Measurements from ENCODE around the gene VIPAS39. TPM values are rescaled to one million over a fixed set of nuclear protein-coding genes. Genes with fewer than 3 reads are reported as not detected.

The VIPAS39 gene
- 37.0 TPM for polyA plus RNA-seq (2013, experiment 1 of 4)
- 33.8 TPM for polyA plus RNA-seq (2013, experiment 2 of 4)
- 31.5 TPM for polyA plus RNA-seq (2013, experiment 3 of 4)
- polyA plus RNA-seq (2013, experiment 4 of 4): 33.6 TPM

DNA sequence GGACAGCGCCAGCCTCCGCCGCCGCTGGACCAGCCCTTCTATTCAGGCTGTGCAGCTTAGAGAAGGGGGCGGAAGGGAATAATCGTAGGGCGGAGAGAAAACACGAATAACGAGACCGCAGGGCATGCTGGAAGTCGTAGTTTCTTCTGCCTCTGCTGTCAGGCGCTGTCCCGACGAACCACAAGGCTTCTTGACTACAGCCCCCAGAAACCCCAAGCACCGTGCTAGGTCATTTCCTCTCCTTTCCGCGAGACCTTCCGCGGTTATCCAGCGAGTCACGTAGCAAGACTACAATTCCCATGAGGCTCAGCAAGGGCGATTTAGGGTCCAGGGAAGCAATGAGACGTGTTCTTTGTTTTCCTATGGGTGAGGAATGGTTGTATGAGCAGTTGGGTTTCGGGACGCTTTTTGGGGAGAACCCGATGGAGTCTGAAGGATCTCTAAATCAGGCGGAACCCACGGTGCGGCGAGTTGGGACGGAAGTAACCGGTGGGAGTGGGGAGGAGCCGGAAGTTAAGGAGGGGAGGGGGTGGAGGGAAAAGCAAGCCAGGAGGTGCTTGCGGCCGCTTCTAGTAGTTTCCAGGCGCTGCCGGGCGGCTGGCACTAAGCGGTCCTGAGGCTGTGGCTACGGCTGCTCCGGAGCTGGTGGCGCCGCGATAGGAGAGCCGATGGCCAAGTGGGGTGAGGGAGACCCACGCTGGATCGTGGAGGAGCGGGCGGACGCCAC, at the start of gene VIPAS39, which contains the start of gene AHSA1:
VIPAS39 (minus strand) TSS at position 80 of the 727 bp plus-strand sequence. CDS start 3,499 bp downstream, outside the sequence.
AHSA1 (plus strand) TSS at position 572 of the 727 bp plus-strand sequence; CDS start at position 669, 97 bp downstream.
- H3K27ac ChIP-seq (ENCODE audit: insufficient read depth, low read depth, low read length, poor library complexity, severe bottlenecking): peak within 1 kb of the TSS; percentile 79
- WGBS, 2 experiments: 0% methylated on average over 50 of the region's 50 CpGs
- peaks cover 12% of the 10 kb centered on the region for H3K4me1 ChIP-seq (ENCODE audit: control insufficient read depth, insufficient read depth, low read length)
- no peaks in the 10 kb centered on the region for H3K27me3 ChIP-seq (ENCODE audit: control insufficient read depth, insufficient read depth, low read length, poor library complexity, severe bottlenecking)
- H3K4me3 ChIP-seq (ENCODE audit: insufficient read depth, low read depth, low read length): peak within 1 kb of the TSS; percentile 98
- peaks cover 26% of the 10 kb centered on the region for H3K36me3 ChIP-seq (ENCODE audit: control insufficient read depth, insufficient read depth, low read length)
- H3K9me3 ChIP-seq (ENCODE audit: control insufficient read depth, low read length): no peaks in the 10 kb centered on the region

DNA sequence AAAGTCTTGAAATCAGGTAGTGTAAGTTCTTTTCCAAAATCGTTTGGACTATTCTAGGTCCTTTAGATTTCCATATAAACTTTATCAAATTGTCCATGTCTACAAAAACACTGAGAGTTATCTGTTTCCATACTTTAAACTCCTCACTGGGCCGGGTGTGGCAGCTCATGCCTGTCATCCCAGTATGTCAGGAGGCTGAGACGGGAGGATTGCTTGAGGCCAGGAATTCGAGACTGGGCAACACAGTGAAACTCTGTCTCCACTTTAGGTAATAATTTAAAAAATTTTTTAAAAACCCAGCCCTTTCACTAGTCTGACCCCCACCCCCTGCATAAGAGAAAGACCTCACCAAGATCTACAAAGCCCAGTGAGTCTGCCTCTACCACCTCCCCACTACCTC, 47.6 kb upstream of the VIPAS39 start:
- H3K9me3 ChIP-seq (ENCODE audit: control insufficient read depth, low read length): peaks cover 2% of the 10 kb centered on the region
- peaks cover 9% of the 10 kb centered on the region for H3K27me3 ChIP-seq (ENCODE audit: control insufficient read depth, insufficient read depth, low read length, poor library complexity, severe bottlenecking)
- H3K4me1 ChIP-seq (ENCODE audit: control insufficient read depth, insufficient read depth, low read length): no peaks in the 10 kb centered on the region
- 83 to 85% methylated on average over 4 of the region's 4 CpGs for WGBS, 2 experiments
- H3K4me3 ChIP-seq (ENCODE audit: insufficient read depth, low read depth, low read length): no peak overlapping the region
- H3K36me3 ChIP-seq (ENCODE audit: control insufficient read depth, insufficient read depth, low read length): no peaks in the 10 kb centered on the region
- H3K27ac ChIP-seq (ENCODE audit: insufficient read depth, low read depth, low read length, poor library complexity, severe bottlenecking): no peak overlapping the region

DNA sequence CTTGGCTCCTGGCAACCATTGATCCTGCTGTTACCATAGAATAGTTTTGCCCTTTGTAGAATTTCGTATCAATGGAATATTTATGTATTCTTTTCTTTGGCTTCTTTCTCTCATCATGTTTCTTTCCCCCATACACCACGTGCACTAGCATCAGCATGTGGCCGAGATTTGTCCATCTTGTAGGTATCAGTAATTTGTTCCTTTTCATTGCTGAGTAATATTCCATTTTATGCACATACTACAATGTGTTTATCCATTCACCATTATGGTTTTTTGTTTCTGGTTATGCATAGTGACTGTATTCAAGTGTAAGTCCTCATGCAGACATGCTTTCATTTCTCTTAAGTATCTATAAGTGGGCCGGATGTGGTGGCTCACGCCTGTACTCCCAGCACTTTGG, 45.7 kb upstream of the VIPAS39 start:
- peaks cover 2% of the 10 kb centered on the region for H3K9me3 ChIP-seq (ENCODE audit: control insufficient read depth, low read length)
- H3K4me1 ChIP-seq (ENCODE audit: control insufficient read depth, insufficient read depth, low read length): peaks cover 3% of the 10 kb centered on the region
- peaks cover 28% of the 10 kb centered on the region for H3K27me3 ChIP-seq (ENCODE audit: control insufficient read depth, insufficient read depth, low read length, poor library complexity, severe bottlenecking)
- no peaks in the 10 kb centered on the region for H3K36me3 ChIP-seq (ENCODE audit: control insufficient read depth, insufficient read depth, low read length)
- H3K27ac ChIP-seq (ENCODE audit: insufficient read depth, low read depth, low read length, poor library complexity, severe bottlenecking): no peak overlapping the region
- H3K4me3 ChIP-seq (ENCODE audit: insufficient read depth, low read depth, low read length): no peak overlapping the region
- WGBS, 2 experiments: 91 to 99% methylated on average over 5 of the region's 5 CpGs

DNA sequence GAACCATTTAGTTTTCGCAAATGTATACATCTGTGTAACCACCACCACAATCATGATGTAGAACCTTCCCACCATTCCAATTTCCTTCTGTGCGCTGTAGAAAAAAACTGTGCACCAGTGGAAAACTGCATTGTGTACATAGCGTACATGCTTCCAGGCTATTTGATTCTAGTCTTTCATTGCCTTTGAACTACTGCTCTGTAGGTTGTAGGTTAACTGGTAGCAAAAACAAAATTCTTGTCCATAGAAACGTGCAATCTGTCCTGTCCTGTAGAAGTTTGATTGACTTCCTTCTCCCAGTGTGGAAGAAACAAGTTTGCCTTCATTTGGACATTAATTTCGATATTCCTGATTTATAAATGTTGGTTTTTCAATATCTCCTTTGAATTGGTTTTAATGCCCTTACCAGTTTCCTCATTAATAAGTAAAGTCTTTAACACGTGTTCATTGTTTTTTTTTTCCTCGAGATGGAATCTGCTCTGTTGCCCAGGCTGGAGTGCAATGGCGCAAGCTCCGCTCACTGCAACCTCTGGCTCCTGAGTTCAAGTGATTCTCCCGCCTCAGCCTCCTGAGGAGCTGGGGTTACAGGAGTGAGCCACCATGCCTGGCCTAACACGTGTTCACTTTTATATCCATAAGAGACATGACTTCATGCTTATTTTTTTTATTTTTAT, 44.8 kb upstream of the VIPAS39 start:
- H3K9me3 ChIP-seq (ENCODE audit: control insufficient read depth, low read length): peaks cover 2% of the 10 kb centered on the region
- WGBS, 2 experiments: 85 to 92% methylated on average over 10 to 11 of the region's 11 CpGs
- no peak overlapping the region for H3K27ac ChIP-seq (ENCODE audit: insufficient read depth, low read depth, low read length, poor library complexity, severe bottlenecking)
- H3K4me3 ChIP-seq (ENCODE audit: insufficient read depth, low read depth, low read length): no peak overlapping the region
- no peaks in the 10 kb centered on the region for H3K36me3 ChIP-seq (ENCODE audit: control insufficient read depth, insufficient read depth, low read length)
- H3K27me3 ChIP-seq (ENCODE audit: control insufficient read depth, insufficient read depth, low read length, poor library complexity, severe bottlenecking): peaks cover 37% of the 10 kb centered on the region
- H3K4me1 ChIP-seq (ENCODE audit: control insufficient read depth, insufficient read depth, low read length): peaks cover 4% of the 10 kb centered on the region

DNA sequence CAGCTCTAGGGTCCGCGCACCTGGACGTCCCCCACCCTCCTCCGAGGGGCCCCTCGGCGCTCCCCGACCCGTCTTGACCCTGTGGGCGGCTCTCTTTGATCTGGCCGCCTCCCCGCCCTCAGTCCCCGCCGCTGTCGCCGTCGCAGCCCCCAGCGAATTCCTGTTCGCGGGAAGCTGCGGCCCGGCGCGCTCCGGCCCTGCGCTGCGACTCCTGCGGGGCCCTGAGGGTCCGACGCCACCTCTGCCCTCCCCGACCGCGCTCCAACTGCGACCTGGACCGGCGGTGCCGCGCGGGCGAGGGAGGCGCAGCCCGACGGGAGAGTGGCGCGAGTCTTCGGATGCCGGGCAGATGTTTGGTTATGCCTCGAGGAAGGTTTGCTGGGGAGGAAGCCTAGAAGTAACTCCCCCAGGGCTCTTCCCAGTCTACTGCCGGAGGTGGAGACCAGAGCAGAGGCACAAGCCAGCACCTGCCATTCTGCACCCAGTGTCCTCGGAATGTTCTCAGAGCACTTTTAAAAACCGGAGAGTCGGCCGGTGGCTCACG, 41.7 kb upstream of the VIPAS39 start:
- WGBS, 2 experiments: 7 to 8% methylated on average over 53 of the region's 53 CpGs
- Histone ChIP-seq H3K9me3 (ENCODE audit: control insufficient read depth, low read length) (peaks cover 2% of the 10 kb centered on the region), H3K4me3 (ENCODE audit: insufficient read depth, low read depth, low read length) (peak overlapping the region; percentile 51), H3K4me1 (ENCODE audit: control insufficient read depth, insufficient read depth, low read length) (peaks cover 4% of the 10 kb centered on the region), H3K27ac (ENCODE audit: insufficient read depth, low read depth, low read length, poor library complexity, severe bottlenecking) (no peak overlapping the region), H3K27me3 (ENCODE audit: control insufficient read depth, insufficient read depth, low read length, poor library complexity, severe bottlenecking) (peaks cover 43% of the 10 kb centered on the region), H3K36me3 (ENCODE audit: control insufficient read depth, insufficient read depth, low read length) (no peaks in the 10 kb centered on the region)

DNA sequence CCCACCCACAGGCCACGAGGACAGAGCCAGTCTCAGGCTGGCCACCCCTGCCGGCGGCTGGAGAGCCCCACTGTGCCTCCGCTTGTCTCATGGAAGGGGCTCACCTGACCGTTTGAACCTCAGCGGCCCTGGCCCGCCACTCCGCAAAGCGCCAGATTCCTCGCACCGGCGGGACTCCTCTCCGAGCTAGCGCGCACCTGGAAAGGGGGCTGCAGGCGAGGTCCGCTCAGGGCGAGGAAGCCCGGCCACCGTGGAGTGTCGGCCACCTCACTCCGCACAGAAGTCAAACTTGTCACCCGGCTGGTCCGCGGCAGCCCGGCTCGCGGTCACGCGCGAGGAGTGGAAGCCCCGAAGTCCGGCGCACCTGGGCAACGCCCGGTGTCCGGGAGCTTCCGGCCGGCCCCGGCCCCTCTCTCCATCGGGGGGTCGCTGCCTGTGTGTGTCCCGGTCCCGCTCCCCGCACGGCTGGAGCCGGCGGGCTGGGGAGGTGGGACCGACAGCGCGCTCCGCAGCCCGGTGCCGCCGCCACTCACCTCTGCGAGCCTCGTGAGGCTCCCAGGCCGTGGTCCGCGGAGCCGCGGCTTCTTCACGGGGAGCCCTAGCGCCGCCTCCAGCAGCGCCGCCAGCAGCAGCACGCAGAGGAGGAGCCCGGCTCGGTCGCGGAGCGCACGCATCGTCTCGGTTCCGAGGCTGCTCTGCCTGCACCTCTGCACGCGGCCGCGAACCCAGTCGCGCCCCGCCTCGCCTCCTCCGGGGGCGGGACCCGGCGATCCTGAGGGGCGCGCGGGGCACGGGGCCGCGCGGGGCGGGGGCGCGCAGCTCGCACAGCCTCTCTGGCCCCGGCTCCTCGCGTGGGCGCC, 40.9 kb upstream of the VIPAS39 start, which contains the start of gene ISM2:
ISM2 (minus strand) TSS at position 697 of the 860 bp plus-strand sequence; CDS start at position 674, 23 bp downstream.
- peaks cover 4% of the 10 kb centered on the region for H3K4me1 ChIP-seq (ENCODE audit: control insufficient read depth, insufficient read depth, low read length)
- no peaks in the 10 kb centered on the region for H3K36me3 ChIP-seq (ENCODE audit: control insufficient read depth, insufficient read depth, low read length)
- H3K9me3 ChIP-seq (ENCODE audit: control insufficient read depth, low read length): peaks cover 2% of the 10 kb centered on the region
- H3K4me3 ChIP-seq (ENCODE audit: insufficient read depth, low read depth, low read length): peak within 1 kb of the TSS; percentile 51
- WGBS, 2 experiments: 2 to 3% methylated on average over 104 of the region's 104 CpGs
- H3K27ac ChIP-seq (ENCODE audit: insufficient read depth, low read depth, low read length, poor library complexity, severe bottlenecking): no peak within 1 kb of the TSS
- peaks cover 43% of the 10 kb centered on the region for H3K27me3 ChIP-seq (ENCODE audit: control insufficient read depth, insufficient read depth, low read length, poor library complexity, severe bottlenecking)

DNA sequence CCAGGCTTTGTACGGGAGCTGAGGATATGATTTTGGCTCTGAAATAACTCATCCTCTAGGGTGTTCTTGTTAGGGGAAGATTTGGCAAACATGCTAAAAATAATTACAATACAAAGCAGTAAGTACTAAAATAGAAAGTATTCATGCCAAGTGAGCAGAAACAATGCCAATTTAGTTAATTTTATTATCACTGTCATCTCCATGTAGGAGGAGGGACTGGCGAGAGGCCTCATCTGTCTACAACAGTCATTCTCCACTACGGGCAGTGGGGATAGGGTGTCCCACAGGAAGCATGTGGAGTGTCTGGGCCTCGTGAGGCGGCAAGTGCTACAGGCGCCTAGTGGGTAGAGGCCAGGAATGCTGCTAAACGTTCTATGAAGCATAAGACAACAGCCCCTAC, 37.9 kb upstream of the VIPAS39 start:
- Histone ChIP-seq H3K9me3 (ENCODE audit: control insufficient read depth, low read length) (no peaks in the 10 kb centered on the region), H3K36me3 (ENCODE audit: control insufficient read depth, insufficient read depth, low read length) (no peaks in the 10 kb centered on the region), H3K27me3 (ENCODE audit: control insufficient read depth, insufficient read depth, low read length, poor library complexity, severe bottlenecking) (peaks cover 37% of the 10 kb centered on the region), H3K4me1 (ENCODE audit: control insufficient read depth, insufficient read depth, low read length) (peaks cover 4% of the 10 kb centered on the region), H3K4me3 (ENCODE audit: insufficient read depth, low read depth, low read length) (no peak overlapping the region), H3K27ac (ENCODE audit: insufficient read depth, low read depth, low read length, poor library complexity, severe bottlenecking) (no peak overlapping the region)
- 91 to 96% methylated on average over 7 of the region's 7 CpGs for WGBS, 2 experiments

DNA sequence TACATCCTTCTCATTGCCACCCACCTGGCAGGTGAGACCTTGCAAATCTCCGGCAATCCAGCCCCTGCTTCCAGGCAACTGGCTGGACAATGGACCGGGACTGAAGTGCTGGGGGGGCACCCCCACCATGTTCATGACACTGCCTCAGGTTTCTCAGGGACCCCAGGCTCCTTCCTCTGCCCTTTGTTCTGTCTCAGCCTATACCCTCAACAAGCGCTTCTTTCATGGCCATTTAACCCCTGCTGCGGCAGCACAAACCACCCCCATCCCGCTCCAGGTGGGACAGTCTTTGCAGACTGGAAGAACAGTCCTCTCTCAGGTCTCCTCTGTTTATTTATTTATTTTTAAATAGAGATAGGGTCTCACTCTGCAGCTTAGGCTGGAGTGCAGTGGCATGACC, 33.7 kb upstream of the VIPAS39 start:
- Histone ChIP-seq H3K36me3 (ENCODE audit: control insufficient read depth, insufficient read depth, low read length) (no peaks in the 10 kb centered on the region), H3K9me3 (ENCODE audit: control insufficient read depth, low read length) (no peaks in the 10 kb centered on the region), H3K27ac (ENCODE audit: insufficient read depth, low read depth, low read length, poor library complexity, severe bottlenecking) (no peak overlapping the region), H3K4me3 (ENCODE audit: insufficient read depth, low read depth, low read length) (no peak overlapping the region), H3K4me1 (ENCODE audit: control insufficient read depth, insufficient read depth, low read length) (no peaks in the 10 kb centered on the region), H3K27me3 (ENCODE audit: control insufficient read depth, insufficient read depth, low read length, poor library complexity, severe bottlenecking) (no peaks in the 10 kb centered on the region)
- 79 to 89% methylated on average over 5 of the region's 5 CpGs for WGBS, 2 experiments

DNA sequence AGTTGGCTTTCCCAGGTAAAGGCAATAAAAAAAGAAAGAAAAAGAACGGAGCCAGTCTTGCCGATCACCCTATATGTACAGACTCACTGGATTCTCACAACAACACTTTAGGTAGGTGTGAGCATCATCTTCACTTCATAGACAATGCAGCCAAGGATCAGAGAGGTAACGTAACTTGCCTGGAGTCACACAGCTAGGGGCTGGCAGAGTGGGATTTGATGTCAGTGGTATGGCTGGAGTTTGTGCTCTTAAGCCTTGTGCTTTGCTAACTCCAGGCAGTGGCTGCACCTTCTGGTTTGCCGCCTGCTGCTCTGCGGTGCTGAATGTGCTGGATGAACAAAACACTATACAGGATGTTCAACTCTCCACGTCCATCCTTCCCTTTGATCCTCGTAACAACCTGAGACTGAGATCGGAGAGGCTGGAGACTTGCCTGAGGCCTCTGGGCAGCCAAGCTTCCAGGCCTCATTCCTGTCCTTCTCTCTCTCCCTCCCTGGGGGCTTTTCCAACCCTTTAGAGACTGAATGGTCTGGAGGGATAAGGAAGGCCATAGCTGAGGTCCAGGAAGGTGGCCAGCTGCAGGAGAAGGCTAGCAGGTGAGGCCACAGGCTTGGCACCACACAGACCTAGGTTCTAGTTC, 33.1 kb upstream of the VIPAS39 start:
- 90% methylated on average over 8 of the region's 8 CpGs for WGBS, 2 experiments

More for the DNA sequence above, 33.1 kb upstream of the VIPAS39 start:
- H3K27ac ChIP-seq (ENCODE audit: insufficient read depth, low read depth, low read length, poor library complexity, severe bottlenecking): no peak overlapping the region
- H3K36me3 ChIP-seq (ENCODE audit: control insufficient read depth, insufficient read depth, low read length): no peaks in the 10 kb centered on the region
- H3K9me3 ChIP-seq (ENCODE audit: control insufficient read depth, low read length): no peaks in the 10 kb centered on the region
- no peak overlapping the region for H3K4me3 ChIP-seq (ENCODE audit: insufficient read depth, low read depth, low read length)
- no peaks in the 10 kb centered on the region for H3K27me3 ChIP-seq (ENCODE audit: control insufficient read depth, insufficient read depth, low read length, poor library complexity, severe bottlenecking)
- no peaks in the 10 kb centered on the region for H3K4me1 ChIP-seq (ENCODE audit: control insufficient read depth, insufficient read depth, low read length)

Measured in ectodermal cell (in vitro differentiated cells).